ENCODE results near the gene CRYBG2.
"Not testable (repeated sequence)": the region's sequence is repeated elsewhere in the genome, so short reads cannot be mapped to it uniquely, and the experiment has no call there.

CRYBG2 gene

GRCh38 chr1:26305667-26306289 is 48.2 kb downstream of the CRYBG2 start:
- H3K4me1 ChIP-seq (ENCODE audit: control insufficient read depth, insufficient read depth, low read length, unreplicated experiment), result peaks cover 36% of the 10 kb centered on the region
- peak overlapping the region; percentile 99 for H3K4me3 ChIP-seq (ENCODE audit: low read depth, low read length)
- peak overlapping the region; percentile 99 for H2AFZ ChIP-seq (ENCODE audit: low read length, unreplicated experiment)
- H3K27ac ChIP-seq (ENCODE audit: low read depth, low read length), result peak overlapping the region; percentile 67; the same call in 1 of the 2 replicates
- peaks cover 16% of the 10 kb centered on the region for H3K79me2 ChIP-seq (ENCODE audit: control insufficient read depth, insufficient read depth, low read length, unreplicated experiment)
- H3K36me3 ChIP-seq (ENCODE audit: insufficient read depth, low read length), result no peaks in the 10 kb centered on the region
- no peaks in the 10 kb centered on the region for H3K27me3 ChIP-seq (ENCODE audit: insufficient read depth, low read length)

- Histone ChIP-seq H3K27me3 (ENCODE audit: insufficient read depth, low read length) (no peaks in the 10 kb centered on the region), H3K4me1 (ENCODE audit: control insufficient read depth, insufficient read depth, low read length, unreplicated experiment) (peaks cover 43% of the 10 kb centered on the region), H3K27ac (ENCODE audit: low read depth, low read length) (peak overlapping the region; percentile 83)
Measured at GRCh38 chr1:26302733-26303405, 51.1 kb downstream of the CRYBG2 start.

GRCh38 chr1:26300578-26301275 is 53.2 kb downstream of the CRYBG2 start:
- H3K4me1 ChIP-seq (ENCODE audit: control insufficient read depth, insufficient read depth, low read length, unreplicated experiment), result peaks cover 38% of the 10 kb centered on the region
- no peaks in the 10 kb centered on the region for H3K27me3 ChIP-seq (ENCODE audit: insufficient read depth, low read length)
- H3K79me2 ChIP-seq (ENCODE audit: control insufficient read depth, insufficient read depth, low read length, unreplicated experiment), result peaks cover 13% of the 10 kb centered on the region
- no peak overlapping the region for H3K27ac ChIP-seq (ENCODE audit: low read depth, low read length)
- no peak overlapping the region for H2AFZ ChIP-seq (ENCODE audit: low read length, unreplicated experiment)
- H3K4me3 ChIP-seq (ENCODE audit: low read depth, low read length), result no peak overlapping the region
- H3K36me3 ChIP-seq (ENCODE audit: insufficient read depth, low read length), result no peaks in the 10 kb centered on the region

More at GRCh38 chr1:26302733-26303405, 51.1 kb downstream of the CRYBG2 start:
- no peak overlapping the region for H2AFZ ChIP-seq (ENCODE audit: low read length, unreplicated experiment)
- no peak overlapping the region; the same call in 1 of the 2 replicates for H3K4me3 ChIP-seq (ENCODE audit: low read depth, low read length)
- H3K79me2 ChIP-seq (ENCODE audit: control insufficient read depth, insufficient read depth, low read length, unreplicated experiment), result peaks cover 16% of the 10 kb centered on the region
- H3K36me3 ChIP-seq (ENCODE audit: insufficient read depth, low read length), result no peaks in the 10 kb centered on the region

GRCh38 chr1:26297791-26298124 is 56.2 kb downstream of the CRYBG2 start:
- Histone ChIP-seq H3K27me3 (ENCODE audit: insufficient read depth, low read length) (no peaks in the 10 kb centered on the region), H3K36me3 (ENCODE audit: insufficient read depth, low read length) (no peaks in the 10 kb centered on the region), H3K27ac (ENCODE audit: low read depth, low read length) (peak overlapping the region; percentile 25; the same call in 1 of the 2 replicates), H3K4me3 (ENCODE audit: low read depth, low read length) (no peak overlapping the region), H3K79me2 (ENCODE audit: control insufficient read depth, insufficient read depth, low read length, unreplicated experiment) (peaks cover 7% of the 10 kb centered on the region), H3K4me1 (ENCODE audit: control insufficient read depth, insufficient read depth, low read length, unreplicated experiment) (peaks cover 28% of the 10 kb centered on the region), H2AFZ (ENCODE audit: low read length, unreplicated experiment) (no peak overlapping the region)

GRCh38 chr1:26297057-26297790 is 56.7 kb downstream of the CRYBG2 start:
- Histone ChIP-seq H3K4me1 (ENCODE audit: control insufficient read depth, insufficient read depth, low read length, unreplicated experiment) (peaks cover 23% of the 10 kb centered on the region), H3K27ac (ENCODE audit: low read depth, low read length) (no peak overlapping the region), H3K27me3 (ENCODE audit: insufficient read depth, low read length) (no peaks in the 10 kb centered on the region), H2AFZ (ENCODE audit: low read length, unreplicated experiment) (no peak overlapping the region), H3K36me3 (ENCODE audit: insufficient read depth, low read length) (no peaks in the 10 kb centered on the region), H3K79me2 (ENCODE audit: control insufficient read depth, insufficient read depth, low read length, unreplicated experiment) (peaks cover 7% of the 10 kb centered on the region), H3K4me3 (ENCODE audit: low read depth, low read length) (no peak overlapping the region)

GRCh38 chr1:26296340-26297056 is 57.4 kb downstream of the CRYBG2 start:
- no peak overlapping the region for H3K4me3 ChIP-seq (ENCODE audit: low read depth, low read length)
- peaks cover 1% of the 10 kb centered on the region for H3K79me2 ChIP-seq (ENCODE audit: control insufficient read depth, insufficient read depth, low read length, unreplicated experiment)
- no peaks in the 10 kb centered on the region for H3K36me3 ChIP-seq (ENCODE audit: insufficient read depth, low read length)
- no peak overlapping the region for H2AFZ ChIP-seq (ENCODE audit: low read length, unreplicated experiment)
- no peaks in the 10 kb centered on the region for H3K27me3 ChIP-seq (ENCODE audit: insufficient read depth, low read length)
- no peak overlapping the region for H3K27ac ChIP-seq (ENCODE audit: low read depth, low read length)
- H3K4me1 ChIP-seq (ENCODE audit: control insufficient read depth, insufficient read depth, low read length, unreplicated experiment), result peaks cover 17% of the 10 kb centered on the region

DNA sequence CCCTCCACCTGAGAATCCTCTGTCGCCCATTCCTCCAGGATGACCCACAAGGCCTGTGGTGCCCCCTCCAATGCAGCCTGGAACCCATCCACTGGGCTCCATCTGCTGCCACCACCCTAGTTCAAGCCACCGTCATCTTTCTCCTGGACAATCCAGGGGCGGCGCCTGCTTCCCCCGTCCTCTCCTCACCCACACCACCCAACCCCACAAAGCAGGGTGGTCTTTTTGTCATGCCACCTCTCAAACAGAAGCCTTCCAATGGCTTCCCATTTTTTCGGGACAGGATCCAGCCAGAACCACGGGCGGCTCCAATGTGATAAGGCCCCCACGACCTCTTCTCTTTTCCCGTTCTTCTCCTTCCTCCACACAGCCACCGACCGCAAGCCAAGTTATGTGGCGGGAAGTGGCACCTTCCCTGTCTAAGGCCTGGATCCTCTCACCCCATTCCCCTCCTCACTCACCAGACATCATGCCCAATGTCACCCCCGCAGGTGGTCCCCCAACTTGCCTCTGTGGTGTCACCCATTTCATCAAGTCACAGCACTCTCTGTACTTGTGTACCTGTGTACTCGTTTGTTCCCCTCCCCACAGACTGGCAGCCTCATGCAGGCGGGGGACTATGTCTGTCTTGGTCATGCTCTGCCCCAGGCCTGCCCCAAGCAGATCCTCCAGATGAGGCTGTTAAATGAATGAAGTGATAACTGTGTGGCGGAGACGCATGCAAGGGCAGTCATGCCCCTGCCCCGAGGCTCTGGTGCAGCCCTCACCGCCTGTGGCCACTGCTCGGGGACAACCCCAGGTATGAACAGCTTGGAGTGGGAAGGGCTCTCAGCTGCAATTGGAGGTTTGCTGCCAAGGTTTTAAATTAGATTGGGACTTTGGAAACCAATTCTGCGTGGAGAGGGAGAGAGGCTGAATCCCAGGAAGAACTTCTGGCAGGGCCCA is 58.5 kb downstream of the CRYBG2 start:
- H3K36me3 ChIP-seq (ENCODE audit: insufficient read depth, low read length), result no peaks in the 10 kb centered on the region
- H2AFZ ChIP-seq (ENCODE audit: low read length, unreplicated experiment), result no peak overlapping the region
- peaks cover 9% of the 10 kb centered on the region for H3K4me1 ChIP-seq (ENCODE audit: control insufficient read depth, insufficient read depth, low read length, unreplicated experiment)
- no peaks in the 10 kb centered on the region for H3K79me2 ChIP-seq (ENCODE audit: control insufficient read depth, insufficient read depth, low read length, unreplicated experiment)
- no peak overlapping the region for H3K4me3 ChIP-seq (ENCODE audit: low read depth, low read length)
- H3K27me3 ChIP-seq (ENCODE audit: insufficient read depth, low read length), result no peaks in the 10 kb centered on the region
- H3K27ac ChIP-seq (ENCODE audit: low read depth, low read length), result no peak overlapping the region

DNA sequence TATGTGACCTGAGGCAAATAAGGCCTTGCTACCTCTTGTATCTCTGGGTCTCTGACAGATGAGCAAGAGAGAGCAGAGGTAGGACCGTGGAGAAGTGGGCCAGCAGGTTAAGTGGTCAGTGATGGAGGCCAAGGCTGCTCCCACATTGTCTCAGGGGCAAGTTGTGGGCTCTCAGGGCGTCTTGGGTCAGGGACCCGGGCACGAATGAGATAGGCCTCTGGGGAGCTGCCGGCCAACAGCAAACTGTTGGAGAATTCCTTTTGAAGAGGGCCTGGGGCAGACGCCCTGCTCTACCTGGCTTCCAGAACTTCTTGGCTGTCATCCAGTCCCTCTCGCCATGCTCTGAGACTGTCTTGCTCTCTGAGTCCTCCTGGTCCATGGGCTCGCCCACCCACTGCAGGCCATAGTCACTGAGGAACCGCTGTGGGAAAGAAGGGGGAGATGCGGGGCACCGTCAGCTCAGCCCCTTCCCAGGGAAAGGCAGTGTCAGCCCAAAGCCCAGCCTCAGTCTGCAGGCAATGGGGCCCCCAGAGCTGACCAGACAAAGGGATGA is 59.9 kb downstream of the CRYBG2 start:
- H3K27me3 ChIP-seq (ENCODE audit: insufficient read depth, low read length), result no peaks in the 10 kb centered on the region
- no peak overlapping the region for H2AFZ ChIP-seq (ENCODE audit: low read length, unreplicated experiment)
- no peak overlapping the region for H3K27ac ChIP-seq (ENCODE audit: low read depth, low read length)
- no peaks in the 10 kb centered on the region for H3K36me3 ChIP-seq (ENCODE audit: insufficient read depth, low read length)
- no peaks in the 10 kb centered on the region for H3K79me2 ChIP-seq (ENCODE audit: control insufficient read depth, insufficient read depth, low read length, unreplicated experiment)
- H3K4me1 ChIP-seq (ENCODE audit: control insufficient read depth, insufficient read depth, low read length, unreplicated experiment), result peaks cover 13% of the 10 kb centered on the region
- no peak overlapping the region for H3K4me3 ChIP-seq (ENCODE audit: low read depth, low read length)

DNA sequence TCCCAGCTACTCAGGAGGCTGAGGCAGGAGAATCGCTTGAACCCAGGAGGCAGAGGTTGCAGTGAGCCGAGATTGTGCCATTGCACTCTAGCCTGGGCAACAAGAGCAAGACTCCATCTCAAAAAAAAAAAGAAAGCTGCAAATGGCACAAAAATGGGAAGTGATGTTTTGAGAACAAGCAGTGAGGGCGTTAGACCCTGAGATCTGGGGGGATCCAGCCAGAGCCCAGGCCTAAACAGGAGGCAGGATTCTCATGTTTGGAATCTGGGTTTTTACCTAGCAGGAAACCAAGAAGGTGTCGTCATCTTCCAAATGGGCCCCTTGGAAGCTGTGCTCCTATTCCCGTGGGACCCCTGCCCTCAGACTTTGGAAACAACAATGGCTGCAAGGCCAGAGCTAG is 61.2 kb downstream of the CRYBG2 start:
- H3K27ac ChIP-seq (ENCODE audit: low read depth, low read length); H3K27me3 ChIP-seq (ENCODE audit: insufficient read depth, low read length); H3K4me3 ChIP-seq (ENCODE audit: low read depth, low read length); H3K36me3 ChIP-seq (ENCODE audit: insufficient read depth, low read length); H2AFZ ChIP-seq (ENCODE audit: low read length, unreplicated experiment); H3K79me2 ChIP-seq (ENCODE audit: control insufficient read depth, insufficient read depth, low read length, unreplicated experiment): not testable (repeated sequence)
- peaks cover 14% of the 10 kb centered on the region for H3K4me1 ChIP-seq (ENCODE audit: control insufficient read depth, insufficient read depth, low read length, unreplicated experiment)

Measured in ACC112 (cell line).